Right atrium auricular region (tissue), 2 donors: ENCODE results near the gene EFNB3. TPM values are rescaled to one million over a fixed set of nuclear protein-coding genes. Genes with fewer than 3 reads are reported as not detected.

ENCODE experiments used
- DNase-seq: peaks from one replicate; pipeline ENCODE4 v3.0.0-alpha.2; 2019; ENCODE audit warnings: low spot score
- H3K27ac ChIP-seq, 2 donors: fragments of 200-600 bp; sonication (generic); 1 replicate in 1 of 2; 2 replicates in 1 of 2; pipeline ENCODE4 v1.5.1; 2016 to 2019
- H3K27me3 ChIP-seq, 2 donors: fragments of 200-600 bp; sonication (generic); one replicate each; pipeline versions ENCODE4 v1.5.1 to v1.6.0; 2017 to 2019
- H3K36me3 ChIP-seq: fragments of 200-600 bp; sonication (generic); one replicate; pipeline ENCODE4 v1.5.1; 2016
- H3K4me1 ChIP-seq, 2 donors: fragments of 200-600 bp; sonication (generic); one replicate each; pipeline versions ENCODE4 v1.5.1 to v1.6.0; 2017 to 2019
- H3K4me3 ChIP-seq, 2 donors: fragments of 200-600 bp; sonication (generic); 1 replicate in 1 of 2; 2 replicates in 1 of 2; pipeline ENCODE4 v1.5.1; 2017 to 2019; ENCODE audit warnings: mild to moderate bottlenecking in 1 of 2, moderate library complexity in 1 of 2
- H3K9me3 ChIP-seq, 2 donors: fragments of 200-600 bp; sonication (generic); one replicate each; pipeline ENCODE4 v1.5.1; 2019
- total RNA-seq, 2 donors: library from RNA; depleted of rRNA; stranded (reverse); fragments of >200 nt; gene quantifications; one replicate each; pipeline ENCODE4 v1.1.0, GENCODE V29; 2016
- TF ChIP-seq, protein P1 (sequence below), 2 donors: fragments of 200-600 bp; sonication (generic); IDR thresholded peaks; one replicate each; pipeline ENCODE4 v1.5.1; 2019; ENCODE audit warnings: antibody characterized with exemption in 2 of 2

Gene EFNB3
- total RNA-seq, 2 donors from 2014 or later: 2.1 to 5.9 TPM

DNA sequence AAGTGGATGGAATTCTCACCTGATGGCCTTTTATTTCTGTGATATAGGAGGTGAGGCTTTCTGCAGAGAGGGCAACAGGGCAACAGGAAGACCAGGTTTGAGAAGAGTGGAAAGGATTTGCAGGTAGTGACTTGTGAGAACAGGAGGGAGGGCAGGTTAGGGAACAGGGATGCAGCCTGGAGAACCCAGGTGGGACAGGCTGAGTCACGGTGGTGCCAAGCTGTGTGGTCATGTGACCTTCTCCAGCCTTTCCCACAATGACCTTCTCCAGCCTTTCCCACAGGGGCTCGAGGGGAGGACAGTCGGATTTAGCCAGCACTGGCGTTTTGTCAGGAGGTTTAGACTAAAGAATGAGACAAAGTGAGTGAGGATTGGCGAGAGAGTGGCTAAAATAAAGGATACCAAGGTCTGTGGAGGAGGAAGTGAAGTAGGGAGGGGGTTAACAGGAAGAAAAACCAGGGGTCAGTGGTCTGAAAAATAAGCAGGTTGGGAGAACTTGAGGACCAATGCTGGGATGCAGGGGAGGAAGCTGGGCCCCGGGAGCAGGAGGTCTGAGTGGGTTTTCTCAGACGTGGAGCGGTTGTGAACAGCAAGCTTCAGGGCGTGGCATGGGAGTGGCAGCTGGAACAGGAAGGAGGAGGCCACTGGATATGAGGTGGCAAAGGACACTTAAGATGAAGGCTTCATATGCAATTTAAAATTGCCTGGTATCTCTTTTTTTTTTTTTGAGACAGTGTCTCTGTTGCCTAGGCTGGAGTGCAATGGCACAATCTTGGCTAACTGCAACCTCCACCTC lies 50.3 kb downstream of the EFNB3 start:
- H3K36me3 ChIP-seq: no peaks in the 10 kb centered on the region
- no peaks in the 10 kb centered on the region for H3K4me1 ChIP-seq
- H3K27me3 ChIP-seq: no peaks in the 10 kb centered on the region
- no peak overlapping the region for H3K4me3 ChIP-seq
- no peak overlapping the region for H3K27ac ChIP-seq
- TF ChIP-seq, protein P1, sequence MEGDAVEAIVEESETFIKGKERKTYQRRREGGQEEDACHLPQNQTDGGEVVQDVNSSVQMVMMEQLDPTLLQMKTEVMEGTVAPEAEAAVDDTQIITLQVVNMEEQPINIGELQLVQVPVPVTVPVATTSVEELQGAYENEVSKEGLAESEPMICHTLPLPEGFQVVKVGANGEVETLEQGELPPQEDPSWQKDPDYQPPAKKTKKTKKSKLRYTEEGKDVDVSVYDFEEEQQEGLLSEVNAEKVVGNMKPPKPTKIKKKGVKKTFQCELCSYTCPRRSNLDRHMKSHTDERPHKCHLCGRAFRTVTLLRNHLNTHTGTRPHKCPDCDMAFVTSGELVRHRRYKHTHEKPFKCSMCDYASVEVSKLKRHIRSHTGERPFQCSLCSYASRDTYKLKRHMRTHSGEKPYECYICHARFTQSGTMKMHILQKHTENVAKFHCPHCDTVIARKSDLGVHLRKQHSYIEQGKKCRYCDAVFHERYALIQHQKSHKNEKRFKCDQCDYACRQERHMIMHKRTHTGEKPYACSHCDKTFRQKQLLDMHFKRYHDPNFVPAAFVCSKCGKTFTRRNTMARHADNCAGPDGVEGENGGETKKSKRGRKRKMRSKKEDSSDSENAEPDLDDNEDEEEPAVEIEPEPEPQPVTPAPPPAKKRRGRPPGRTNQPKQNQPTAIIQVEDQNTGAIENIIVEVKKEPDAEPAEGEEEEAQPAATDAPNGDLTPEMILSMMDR (IDR thresholded peaks at IDR 0.05): no peak
- H3K9me3 ChIP-seq: no peaks in the 10 kb centered on the region
- DNase-seq: no peak

DNA sequence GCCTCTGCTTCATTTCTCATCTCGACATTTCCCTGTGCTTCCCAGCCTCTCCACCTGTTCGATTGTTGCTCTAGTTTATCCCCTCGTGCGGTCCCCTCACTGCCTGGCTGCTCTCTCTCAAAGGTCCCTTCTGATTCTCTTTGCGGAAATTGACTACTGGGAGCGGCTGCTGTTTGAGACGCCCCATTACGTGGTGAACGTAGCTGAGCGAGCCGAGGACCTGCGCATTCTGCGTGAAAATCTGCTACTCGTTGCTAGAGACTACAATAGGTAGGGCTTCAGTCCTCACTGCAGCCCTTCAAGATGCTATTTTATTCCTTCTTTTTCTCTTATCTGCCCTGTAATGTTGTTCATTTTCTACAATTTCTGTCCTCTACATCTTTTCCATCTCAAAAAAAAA lies 52.0 kb downstream of the EFNB3 start:
- Histone ChIP-seq H3K36me3 (no peaks in the 10 kb centered on the region), H3K4me3 (no peak overlapping the region), H3K4me1 (no peaks in the 10 kb centered on the region), H3K27ac (no peak overlapping the region), H3K9me3 (no peaks in the 10 kb centered on the region), H3K27me3 (no peaks in the 10 kb centered on the region)
- no peak for DNase-seq
- TF ChIP-seq, protein P1 (IDR thresholded peaks at IDR 0.05): no peak

Other genes starting within 250 kb of the EFNB3 start
- gene ZBTB4, start 225.6 kb upstream of the EFNB3 start, total RNA-seq: 10 to 100 TPM; 50.5 to 67.3 TPM
- gene SLC35G6, start 223.8 kb upstream of the EFNB3 start, total RNA-seq: not detected
- gene POLR2A, start 220.8 kb upstream of the EFNB3 start, total RNA-seq: 10 to 100 TPM; 28.4 to 41.2 TPM
- gene TNFSF12, start 156.1 kb upstream of the EFNB3 start, total RNA-seq: 10 to 100 TPM; 39.6 to 50.2 TPM
- 10 to 100 TPM; 11.0 to 16.9 TPM for gene TNFSF13, start 146.5 kb upstream of the EFNB3 start, total RNA-seq
- gene SENP3, start 143.3 kb upstream of the EFNB3 start, total RNA-seq: 10 to 100 TPM; 45.9 to 56.1 TPM
- gene CD68, start 125.6 kb upstream of the EFNB3 start, total RNA-seq: 10 to 100 TPM; 16.2 to 54.2 TPM
- 10 to 100 TPM; 55.4 to 81.1 TPM for gene MPDU1, start 121.3 kb upstream of the EFNB3 start, total RNA-seq
- 10 to 100 TPM in 1 of 2 donors, 1 to 10 TPM in 1; 5.6 to 11.5 TPM for gene SOX15, start 115.1 kb upstream of the EFNB3 start, total RNA-seq
- gene FXR2, start 90.3 kb upstream of the EFNB3 start, total RNA-seq: 10 to 100 TPM; 70.3 to 83.6 TPM
- 10 to 100 TPM; 56.0 to 78.5 TPM for gene SAT2, start 77.4 kb upstream of the EFNB3 start, total RNA-seq
- under 1 TPM in 1 of 2 donors, not detected in 1; 0.39 TPM for gene SHBG, start 75.1 kb upstream of the EFNB3 start, total RNA-seq
- 1 to 10 TPM; 1.2 to 2.2 TPM for gene ATP1B2, start 54.3 kb upstream of the EFNB3 start, total RNA-seq
- 10 to 100 TPM; 12.9 to 20.1 TPM for gene TP53, start 17.7 kb upstream of the EFNB3 start, total RNA-seq
- 1 to 10 TPM; 3.7 to 6.1 TPM for gene WRAP53, start 16.7 kb upstream of the EFNB3 start, total RNA-seq
- under 1 TPM in 1 of 2 donors, not detected in 1; 0.08 TPM for gene DNAH2, start 12.5 kb downstream of the EFNB3 start, total RNA-seq
- 10 to 100 TPM; 11.0 to 11.1 TPM for gene KDM6B, start 129.0 kb downstream of the EFNB3 start, total RNA-seq
- 10 to 100 TPM; 42.5 to 53.2 TPM for gene TMEM88, start 149.9 kb downstream of the EFNB3 start, total RNA-seq
- gene NAA38, start 152.4 kb downstream of the EFNB3 start, total RNA-seq: 10 to 100 TPM; 77.1 to 85.0 TPM
- 1 to 10 TPM; 5.1 to 6.8 TPM for gene CYB5D1, start 152.8 kb downstream of the EFNB3 start, total RNA-seq
- 10 to 100 TPM; 17.6 to 44.7 TPM for gene CHD3, start 183.6 kb downstream of the EFNB3 start, total RNA-seq
- gene RNF227, start 211.1 kb downstream of the EFNB3 start, total RNA-seq: 1 to 10 TPM; 1.6 to 5.8 TPM
- under 1 TPM in 1 of 2 donors, not detected in 1; 0.39 TPM for gene KCNAB3, start 224.7 kb downstream of the EFNB3 start, total RNA-seq
- 10 to 100 TPM; 52.4 to 68.2 TPM for gene TRAPPC1, start 226.7 kb downstream of the EFNB3 start, total RNA-seq
- gene CNTROB, start 227.0 kb downstream of the EFNB3 start, total RNA-seq: 1 to 10 TPM; 4.6 to 8.3 TPM